NCI-H2227 (cell line): ENCODE results near the gene NXPH3.
"Not testable (repeated sequence)": the region's sequence is repeated elsewhere in the genome, so short reads cannot be mapped to it uniquely, and the experiment has no call there.

Source experiments
- DNase-seq: peaks from one replicate; lab custom pipeline; 2025; ENCODE audit not compliant: unreplicated experiment; lab: John Stamatoyannopoulos, UW

NXPH3 gene

GRCh38 chr17:49575679-49576087, at the start of gene NXPH3:
NXPH3 (plus strand) TSS chr17:49575871; CDS start chr17:49576220, 349 bp downstream.
- peak; percentile 79 for DNase-seq

GRCh38 chr17:49527927-49528651, 47.6 kb upstream of the NXPH3 start:
- DNase-seq: no peak

- DNase-seq: no peak
Observed at GRCh38 chr17:49528966-49529365, 46.7 kb upstream of the NXPH3 start.

GRCh38 chr17:49530118-49530517, 45.6 kb upstream of the NXPH3 start:
- DNase-seq: no peak

- no peak for DNase-seq
Observed at GRCh38 chr17:49543860-49544259, 31.8 kb upstream of the NXPH3 start.

- no peak for DNase-seq
Observed at GRCh38 chr17:49545007-49545660, 30.5 kb upstream of the NXPH3 start.

GRCh38 chr17:49545806-49546545, 29.7 kb upstream of the NXPH3 start:
- no peak for DNase-seq

- DNase-seq: no peak
Observed at GRCh38 chr17:49546546-49547535, 28.8 kb upstream of the NXPH3 start.

GRCh38 chr17:49547566-49547965, 28.1 kb upstream of the NXPH3 start:
- DNase-seq: no peak

- DNase-seq: no peak
Observed at GRCh38 chr17:49548051-49548505, 27.6 kb upstream of the NXPH3 start.

- no peak for DNase-seq
Observed at GRCh38 chr17:49548506-49549310, 27.0 kb upstream of the NXPH3 start.

GRCh38 chr17:49549311-49549605, 26.4 kb upstream of the NXPH3 start:
- DNase-seq: no peak

GRCh38 chr17:49549691-49550678, 25.7 kb upstream of the NXPH3 start:
- DNase-seq: no peak

GRCh38 chr17:49550764-49551163, 24.9 kb upstream of the NXPH3 start:
- not testable (repeated sequence) for DNase-seq

GRCh38 chr17:49551221-49552069, 24.2 kb upstream of the NXPH3 start:
- DNase-seq: no peak

GRCh38 chr17:49552070-49552751, 23.5 kb upstream of the NXPH3 start:
- DNase-seq: no peak

GRCh38 chr17:49553676-49554335, 21.9 kb upstream of the NXPH3 start:
- no peak for DNase-seq
